Measurements from ENCODE around the gene SIGLEC10. TPM values are rescaled to one million over a fixed set of nuclear protein-coding genes. Genes with fewer than 3 reads are reported as not detected.

Gene SIGLEC10
- total and polyA plus RNA-seq, 2 experiments from 2014 or later, result 0.47 TPM; not detected in 1

DNA sequence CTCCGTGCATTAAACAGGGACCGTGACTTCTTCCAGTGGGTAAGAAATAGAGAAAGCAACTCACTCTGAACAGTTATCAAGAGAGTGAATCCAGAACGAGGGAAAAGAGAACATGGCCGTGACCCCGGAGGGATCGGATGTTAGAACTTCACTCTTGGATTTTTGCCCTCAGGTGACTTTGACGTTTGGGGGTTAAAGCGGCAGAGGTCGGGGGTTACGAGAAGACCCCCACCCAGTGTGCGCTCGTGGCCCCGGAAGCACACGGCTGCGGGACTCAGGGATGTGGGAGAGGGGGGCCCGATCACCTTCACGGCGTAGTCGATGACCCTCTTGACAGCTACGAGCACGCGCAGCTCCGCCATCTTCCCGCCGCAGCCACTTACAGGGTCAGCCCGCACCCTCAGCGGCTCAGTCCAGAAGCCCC, 51.5 kb downstream of the SIGLEC10 start, which contains the start of gene ETFB (continued):
- TF ChIP-seq ZNF331 (CRISPR knock-in tag; IDR thresholded peaks at IDR 0.05; ENCODE audit: low read depth), result no peak

DNA sequence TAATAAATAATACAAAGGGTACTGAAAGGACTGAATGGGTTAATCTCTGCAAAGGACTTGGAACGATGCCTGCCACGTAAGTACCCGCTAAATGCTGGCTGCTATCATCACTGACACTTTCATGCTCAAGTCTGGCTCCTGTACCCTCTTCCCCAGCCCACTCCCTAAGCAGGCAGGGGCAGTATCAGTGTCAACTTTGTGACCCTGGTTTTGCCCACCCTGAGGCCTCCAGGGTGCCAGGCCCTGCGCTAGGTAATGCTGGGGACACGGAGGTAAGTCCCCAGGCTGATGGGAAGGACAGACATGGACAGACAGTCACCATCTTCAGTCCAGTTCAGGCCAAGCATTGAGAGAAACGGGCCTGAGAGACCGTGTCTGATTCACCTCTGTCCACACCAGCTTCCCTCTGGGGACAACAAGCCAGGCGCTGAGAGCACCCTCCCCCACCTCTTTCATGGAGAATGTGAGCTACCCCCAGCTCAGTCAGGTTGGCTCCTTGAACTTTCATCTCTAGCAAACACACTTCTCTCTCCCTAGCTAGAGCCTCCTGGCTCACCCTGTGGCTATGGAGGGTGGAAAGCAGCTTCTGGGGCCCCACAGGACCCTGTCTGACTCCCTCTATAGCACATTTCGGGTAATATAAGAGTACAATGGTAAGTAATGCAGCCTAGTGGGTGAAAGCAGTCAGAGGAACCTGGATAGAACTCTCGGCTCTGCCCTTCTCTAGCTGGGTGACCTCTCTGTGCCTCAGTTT, 52.1 kb downstream of the SIGLEC10 start:
- H3K27me3 Mint-ChIP-seq (ENCODE audit: insufficient read depth, low read depth, poor library complexity), result peaks cover 15% of the 10 kb centered on the region
- H3K36me3 ChIP-seq (ENCODE audit: insufficient read depth), result no peaks in the 10 kb centered on the region
- H3K4me1 ChIP-seq (ENCODE audit: insufficient read depth), result peaks cover 15% of the 10 kb centered on the region; the same call in 1 of the 2 replicates
- H3K9me3 Mint-ChIP-seq, result no peaks in the 10 kb centered on the region; the same call in 2 of the 3 replicates
- 0 out of 2 replicates have a peak, but pooled peaks cover 4% of the 10 kb centered on the region for H3K79me2 ChIP-seq (replicated peaks; ENCODE audit: insufficient read depth)
- peak overlapping the region; percentile 81 for H3K4me3 ChIP-seq
- H3K4me1 Mint-ChIP-seq, result peaks cover 25% of the 10 kb centered on the region
- peak overlapping the region; percentile 99 for H3K4me3 Mint-ChIP-seq
- 0 out of 2 replicates have a peak overlapping the region, but pooled peaks have one; percentile 24 for H3K27ac ChIP-seq (ENCODE audit: low read depth)
- no peaks in the 10 kb centered on the region for H3K9me2 ChIP-seq (ENCODE audit: insufficient read depth)
- H2AFZ ChIP-seq, result peak overlapping the region; percentile 94; the same call in 1 of the 2 replicates
- H4K20me1 ChIP-seq (replicated peaks; ENCODE audit: insufficient read depth), result no peaks in the 10 kb centered on the region
- H3K27ac Mint-ChIP-seq, result peak overlapping the region; percentile 87
- TF ChIP-seq ZNF331 (CRISPR knock-in tag; IDR thresholded peaks at IDR 0.05; ENCODE audit: low read depth), result no peak
- no peaks in the 10 kb centered on the region; the same call in 2 of the 3 replicates for H3K36me3 Mint-ChIP-seq (ENCODE audit: low read depth)
- H3K27me3 ChIP-seq (ENCODE audit: insufficient read depth), result no peaks in the 10 kb centered on the region
- ATAC-seq (no peak), DNase-seq (ENCODE audit: low spot score) (peak; percentile 39)
- no peaks in the 10 kb centered on the region; the same call in 1 of the 2 replicates for H3F3A ChIP-seq (replicated peaks; ENCODE audit: low read depth)
- peak overlapping the region; percentile 98 for H3K4me2 ChIP-seq

DNA sequence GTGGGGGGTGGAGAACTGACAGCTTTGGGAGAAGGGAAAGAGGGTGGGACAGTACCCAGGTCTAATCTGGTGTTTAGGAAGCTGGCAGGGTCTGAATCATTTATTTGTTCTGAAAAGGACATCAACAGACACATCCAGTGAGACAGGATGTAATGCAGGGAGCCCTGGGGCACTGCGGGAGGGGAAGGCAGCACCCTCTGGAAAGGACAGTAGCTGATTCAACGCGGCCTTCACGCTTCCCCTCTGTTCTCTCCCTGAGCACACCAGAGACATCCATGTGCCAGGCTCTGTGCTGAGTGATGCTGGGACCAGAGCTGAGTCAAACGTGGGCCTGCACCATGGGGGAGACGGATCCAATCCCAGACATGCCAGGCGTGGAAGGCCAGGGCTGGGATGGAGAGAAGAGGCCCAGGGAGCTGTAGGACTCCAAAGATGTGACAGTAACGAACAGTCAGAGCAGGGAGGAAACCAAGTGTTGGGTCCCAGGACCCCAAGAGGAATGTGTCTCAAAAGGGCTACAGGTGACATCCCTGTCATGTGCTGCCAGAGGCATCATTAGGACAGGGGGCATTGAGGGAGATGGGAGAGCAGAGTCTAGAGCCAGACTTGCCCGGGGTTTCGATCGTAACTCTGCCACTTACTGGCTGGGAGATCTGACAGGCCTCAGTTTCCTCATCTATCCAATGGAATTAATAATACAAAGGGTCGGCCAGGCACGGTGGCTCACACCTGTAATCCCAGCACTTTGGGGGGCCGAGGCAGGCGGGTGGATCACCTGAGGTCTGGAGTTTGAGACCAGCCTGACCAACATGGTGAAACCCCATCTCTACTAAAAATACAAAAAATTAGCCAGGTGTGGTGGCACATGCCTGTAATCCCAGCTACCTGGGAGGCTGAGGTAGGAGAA, 53.0 kb downstream of the SIGLEC10 start:
- H3K79me2 ChIP-seq (replicated peaks; ENCODE audit: insufficient read depth), result 0 out of 2 replicates have a peak, but pooled peaks cover 4% of the 10 kb centered on the region
- no peak for TF ChIP-seq JUNB (IDR thresholded peaks at IDR 0.05; ENCODE audit: unreplicated experiment)
- no peak for TF ChIP-seq STAT1 (IDR thresholded peaks at IDR 0.05; ENCODE audit: unreplicated experiment)
- no peak for TF ChIP-seq CREB1 (CRISPR knock-in tag; IDR thresholded peaks at IDR 0.05; ENCODE audit: low read depth)
- no peak for TF ChIP-seq EZH2 (IDR thresholded peaks at IDR 0.05; ENCODE audit: low read depth, unreplicated experiment)
- TF ChIP-seq ZNF331 (CRISPR knock-in tag; IDR thresholded peaks at IDR 0.05; ENCODE audit: low read depth), result no peak
- TF ChIP-seq, protein P1, sequence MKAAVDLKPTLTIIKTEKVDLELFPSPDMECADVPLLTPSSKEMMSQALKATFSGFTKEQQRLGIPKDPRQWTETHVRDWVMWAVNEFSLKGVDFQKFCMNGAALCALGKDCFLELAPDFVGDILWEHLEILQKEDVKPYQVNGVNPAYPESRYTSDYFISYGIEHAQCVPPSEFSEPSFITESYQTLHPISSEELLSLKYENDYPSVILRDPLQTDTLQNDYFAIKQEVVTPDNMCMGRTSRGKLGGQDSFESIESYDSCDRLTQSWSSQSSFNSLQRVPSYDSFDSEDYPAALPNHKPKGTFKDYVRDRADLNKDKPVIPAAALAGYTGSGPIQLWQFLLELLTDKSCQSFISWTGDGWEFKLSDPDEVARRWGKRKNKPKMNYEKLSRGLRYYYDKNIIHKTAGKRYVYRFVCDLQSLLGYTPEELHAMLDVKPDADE (IDR thresholded peaks at IDR 0.05), result no peak
- no peak for TF ChIP-seq ZNF114 (CRISPR knock-in tag; IDR thresholded peaks at IDR 0.05)

More for the DNA sequence above, 53.0 kb downstream of the SIGLEC10 start:
- Histone ChIP-seq H3K9me2 (ENCODE audit: insufficient read depth) (no peaks in the 10 kb centered on the region), H3K4me1 (ENCODE audit: insufficient read depth) (peaks cover 15% of the 10 kb centered on the region; the same call in 1 of the 2 replicates), H4K20me1 (replicated peaks; ENCODE audit: insufficient read depth) (no peaks in the 10 kb centered on the region), H3K4me2 (no peak overlapping the region), H3K27ac (ENCODE audit: low read depth) (no peak overlapping the region), H3K4me3 (no peak overlapping the region), H3K36me3 (ENCODE audit: insufficient read depth) (no peaks in the 10 kb centered on the region), H3K27me3 (ENCODE audit: insufficient read depth) (no peaks in the 10 kb centered on the region), H3F3A (replicated peaks; ENCODE audit: low read depth) (no peaks in the 10 kb centered on the region; the same call in 1 of the 2 replicates), H2AFZ (no peak overlapping the region)
- Mint-ChIP-seq H3K27me3 (ENCODE audit: insufficient read depth, low read depth, poor library complexity) (peaks cover 15% of the 10 kb centered on the region), H3K4me3 (peak overlapping the region; percentile 21), H3K36me3 (ENCODE audit: low read depth) (no peaks in the 10 kb centered on the region; the same call in 2 of the 3 replicates), H3K9me3 (no peaks in the 10 kb centered on the region), H3K4me1 (peaks cover 25% of the 10 kb centered on the region), H3K27ac (no peak overlapping the region)
- DNase-seq (ENCODE audit: low spot score) (no peak), ATAC-seq (no peak)
